Loucy (cell line): ENCODE measurements around the gene PABPC1L.

Source experiments
- H2AFZ ChIP-seq: fragments of 200-600 bp; sonication (generic); 2 replicates; pipeline ENCODE4 v1.6.0; 2016; ENCODE audit warnings: antibody characterized with exemption, mild to moderate bottlenecking, low read length, moderate library complexity
- H3F3A ChIP-seq: fragments of 200-600 bp; 2 replicates; pipeline ENCODE4 v1.6.0; 2016; ENCODE audit warnings: antibody characterized with exemption, low read depth, mild to moderate bottlenecking
- H3K27me3 ChIP-seq: fragments of 200-600 bp; sonication (generic); 2 replicates; pipeline ENCODE4 v1.6.1; 2014; ENCODE audit warnings: low read length, mild to moderate bottlenecking; ENCODE audit not compliant: insufficient read depth, poor library complexity, severe bottlenecking
- H3K36me3 ChIP-seq: fragments of 200-600 bp; sonication (generic); 2 replicates; pipeline ENCODE4 v1.6.1; 2016; ENCODE audit warnings: low read length; ENCODE audit not compliant: insufficient read depth
- H3K4me1 ChIP-seq: fragments of 200-600 bp; sonication (generic); 2 replicates; pipeline ENCODE4 v1.5.1; 2014; ENCODE audit warnings: low read length, mild to moderate bottlenecking; ENCODE audit not compliant: insufficient read depth, poor library complexity, severe bottlenecking
- H3K4me2 ChIP-seq: fragments of 200-600 bp; sonication (generic); 2 replicates; pipeline ENCODE4 v1.6.0; 2014; ENCODE audit warnings: antibody characterized with exemption, low read length, low read depth, mild to moderate bottlenecking; ENCODE audit not compliant: poor library complexity, severe bottlenecking
- H3K4me3 ChIP-seq: fragments of 200-600 bp; sonication (generic); 2 replicates; pipeline ENCODE4 v1.5.1; 2014; ENCODE audit warnings: low read length, mild to moderate bottlenecking, mixed read lengths; ENCODE audit not compliant: poor library complexity, severe bottlenecking
- H3K79me2 ChIP-seq: fragments of 200-600 bp; sonication (generic); 2 replicates; pipeline ENCODE4 v1.6.1; 2014; ENCODE audit warnings: low read length; ENCODE audit not compliant: insufficient read depth
- H3K9ac ChIP-seq: fragments of 200-600 bp; sonication (generic); 2 replicates; pipeline ENCODE4 v1.6.0; 2014; ENCODE audit warnings: mild to moderate bottlenecking, low read depth, low read length, moderate library complexity; ENCODE audit not compliant: poor library complexity, severe bottlenecking
- H3K9me2 ChIP-seq: fragments of 200-600 bp; sonication (generic); replicated peaks from 2 replicates; pipeline ENCODE4 v1.6.1; 2016; ENCODE audit warnings: low read depth, low read length, mixed read lengths
- H3K9me3 ChIP-seq: fragments of 200-600 bp; sonication (generic); 2 replicates; pipeline ENCODE4 v1.6.1; 2014; ENCODE audit warnings: mild to moderate bottlenecking, antibody characterized with exemption, low read length, low read depth; ENCODE audit not compliant: insufficient read depth
- H4K20me1 ChIP-seq: fragments of 200-600 bp; sonication (generic); 2 replicates; pipeline ENCODE4 v1.6.0; 2014; ENCODE audit warnings: antibody characterized with exemption, low read length, mild to moderate bottlenecking; ENCODE audit not compliant: insufficient read depth, poor library complexity, severe bottlenecking
- EZH2phosphoT487 ChIP-seq: fragments of 200-600 bp; IDR thresholded peaks from 2 replicates; pipeline ENCODE4 v1.6.1; 2018; ENCODE audit warnings: antibody characterized with exemption, mild to moderate bottlenecking, moderate library complexity, borderline replicate concordance
- TF ChIP-seq, protein P1 (sequence below): fragments of 200-600 bp; sonication (generic); conservative IDR thresholded peaks from 2 replicates; pipeline ENCODE4 v1.5.1; 2014; ENCODE audit warnings: mild to moderate bottlenecking, antibody characterized with exemption, low read length

Gene PABPC1L

DNA sequence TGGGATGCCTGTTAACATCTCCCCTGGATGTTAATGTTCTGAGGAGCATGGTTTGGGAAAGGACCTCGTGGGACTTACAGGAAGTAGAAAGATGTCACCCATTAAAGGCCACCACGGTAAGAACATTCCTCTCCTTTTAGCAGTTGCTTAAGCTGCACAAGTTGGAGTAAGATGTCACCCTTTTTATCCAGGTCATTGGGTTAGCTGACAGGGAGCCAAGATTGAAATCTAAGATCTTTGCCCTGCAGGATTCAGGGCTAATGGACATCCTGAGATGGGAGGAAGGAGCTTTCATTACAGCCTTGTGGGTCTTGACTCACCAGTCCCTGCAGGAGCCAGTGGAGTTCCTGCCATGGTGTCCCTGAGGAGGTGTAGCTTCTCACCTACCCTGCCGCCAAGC, 22.1 kb downstream of the PABPC1L start:
- TF ChIP-seq EZH2phosphoT487, result no peak
- TF ChIP-seq, protein P1, sequence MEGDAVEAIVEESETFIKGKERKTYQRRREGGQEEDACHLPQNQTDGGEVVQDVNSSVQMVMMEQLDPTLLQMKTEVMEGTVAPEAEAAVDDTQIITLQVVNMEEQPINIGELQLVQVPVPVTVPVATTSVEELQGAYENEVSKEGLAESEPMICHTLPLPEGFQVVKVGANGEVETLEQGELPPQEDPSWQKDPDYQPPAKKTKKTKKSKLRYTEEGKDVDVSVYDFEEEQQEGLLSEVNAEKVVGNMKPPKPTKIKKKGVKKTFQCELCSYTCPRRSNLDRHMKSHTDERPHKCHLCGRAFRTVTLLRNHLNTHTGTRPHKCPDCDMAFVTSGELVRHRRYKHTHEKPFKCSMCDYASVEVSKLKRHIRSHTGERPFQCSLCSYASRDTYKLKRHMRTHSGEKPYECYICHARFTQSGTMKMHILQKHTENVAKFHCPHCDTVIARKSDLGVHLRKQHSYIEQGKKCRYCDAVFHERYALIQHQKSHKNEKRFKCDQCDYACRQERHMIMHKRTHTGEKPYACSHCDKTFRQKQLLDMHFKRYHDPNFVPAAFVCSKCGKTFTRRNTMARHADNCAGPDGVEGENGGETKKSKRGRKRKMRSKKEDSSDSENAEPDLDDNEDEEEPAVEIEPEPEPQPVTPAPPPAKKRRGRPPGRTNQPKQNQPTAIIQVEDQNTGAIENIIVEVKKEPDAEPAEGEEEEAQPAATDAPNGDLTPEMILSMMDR, result no peak

DNA sequence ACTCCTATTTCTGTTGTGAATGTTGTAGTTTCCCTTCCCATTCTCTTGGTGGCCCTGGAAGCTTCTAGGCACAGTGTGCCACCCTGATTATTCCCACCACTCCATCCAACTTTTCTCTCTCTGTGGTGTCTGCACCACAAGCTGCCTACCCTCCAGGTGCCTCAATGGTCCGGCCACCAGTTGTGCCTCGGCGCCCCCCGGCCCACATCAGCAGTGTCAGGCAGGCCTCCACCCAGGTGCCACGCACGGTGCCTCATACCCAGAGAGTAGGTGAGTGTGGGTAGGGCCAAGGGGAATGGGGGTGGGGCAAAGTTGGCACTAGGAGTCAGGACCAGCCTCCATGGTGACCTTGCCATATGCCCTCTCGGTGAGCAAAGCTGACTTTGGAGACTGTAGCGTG, 23.1 kb downstream of the PABPC1L start:
- H3K27me3 ChIP-seq, result no peaks in the 10 kb centered on the region
- H3K4me1 ChIP-seq, result no peaks in the 10 kb centered on the region
- no peak overlapping the region for H3K9ac ChIP-seq
- no peaks in the 10 kb centered on the region for H3K79me2 ChIP-seq
- no peaks in the 10 kb centered on the region for H3K9me2 ChIP-seq
- no peak overlapping the region for H2AFZ ChIP-seq
- H3K4me2 ChIP-seq, result no peak overlapping the region
- peaks cover 9% of the 10 kb centered on the region; the same call in 1 of the 2 replicates for H3K36me3 ChIP-seq
- H3F3A ChIP-seq, result no peaks in the 10 kb centered on the region
- no peaks in the 10 kb centered on the region for H4K20me1 ChIP-seq
- TF ChIP-seq, protein P1, result no peak
- no peak for TF ChIP-seq EZH2phosphoT487
- H3K4me3 ChIP-seq, result no peak overlapping the region
- no peaks in the 10 kb centered on the region for H3K9me3 ChIP-seq

More for the DNA sequence above, 22.1 kb downstream of the PABPC1L start:
- no peak overlapping the region for H3K4me2 ChIP-seq
- no peaks in the 10 kb centered on the region for H3K27me3 ChIP-seq
- H2AFZ ChIP-seq, result no peak overlapping the region
- no peak overlapping the region for H3K9ac ChIP-seq
- no peaks in the 10 kb centered on the region for H3F3A ChIP-seq
- no peaks in the 10 kb centered on the region for H3K4me1 ChIP-seq
- H3K9me2 ChIP-seq, result no peaks in the 10 kb centered on the region
- H3K4me3 ChIP-seq, result no peak overlapping the region
- H4K20me1 ChIP-seq, result no peaks in the 10 kb centered on the region
- no peaks in the 10 kb centered on the region for H3K9me3 ChIP-seq
- H3K36me3 ChIP-seq, result peaks cover 9% of the 10 kb centered on the region; the same call in 1 of the 2 replicates
- H3K79me2 ChIP-seq, result no peaks in the 10 kb centered on the region

DNA sequence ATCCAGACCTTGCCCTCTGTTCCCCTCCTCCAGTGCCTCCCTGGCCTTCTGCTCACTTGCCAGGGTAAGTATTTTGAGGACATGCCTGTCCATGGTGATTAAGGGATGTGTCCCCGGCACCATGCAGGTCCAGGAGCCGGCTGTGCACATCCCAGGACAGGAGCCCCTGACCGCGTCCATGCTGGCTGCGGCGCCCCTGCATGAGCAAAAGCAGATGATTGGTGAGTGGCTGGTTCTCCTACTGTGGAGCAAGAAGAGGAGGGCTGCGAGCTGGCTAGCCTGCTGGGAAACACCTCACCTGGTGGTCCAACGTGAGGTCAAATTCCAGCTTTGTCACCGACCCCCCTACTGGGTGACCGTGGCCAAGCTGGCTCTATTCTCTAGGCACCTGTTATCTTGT, 26.6 kb downstream of the PABPC1L start:
- no peaks in the 10 kb centered on the region for H3K27me3 ChIP-seq
- no peaks in the 10 kb centered on the region for H4K20me1 ChIP-seq
- no peaks in the 10 kb centered on the region for H3K79me2 ChIP-seq
- no peak overlapping the region for H3K4me3 ChIP-seq
- no peaks in the 10 kb centered on the region for H3K9me3 ChIP-seq
- H3K9ac ChIP-seq, result no peak overlapping the region
- H2AFZ ChIP-seq, result no peak overlapping the region
- no peak for TF ChIP-seq EZH2phosphoT487
- TF ChIP-seq, protein P1, result no peak
- peaks cover 30% of the 10 kb centered on the region; the same call in 1 of the 2 replicates for H3K36me3 ChIP-seq
- no peak overlapping the region for H3K4me2 ChIP-seq
- H3K9me2 ChIP-seq, result no peaks in the 10 kb centered on the region
- H3F3A ChIP-seq, result no peaks in the 10 kb centered on the region
- no peaks in the 10 kb centered on the region for H3K4me1 ChIP-seq
